HCT116 (cell line): ENCODE data around the gene RNF217. TPM values are rescaled to one million over a fixed set of nuclear protein-coding genes. Genes with fewer than 3 reads are reported as not detected.

Experiments
- ATAC-seq: fragments of 200-7000 bp; cut with Tn5 transposase; 2 replicates; pipeline ENCODE4 v1.9.1; 2020; ENCODE audit warnings: mild to moderate bottlenecking, moderate library complexity
- BruUV-seq: library from RNA; stranded (reverse); fragments of 400-500 nt; replicated peaks from 2 replicates; lab custom pipeline; 2021; lab: Mats Ljungman, UMichigan
- CTCF ChIA-PET: fragments of 300-600 bp; sonication (Branson Sonifier 250); formaldehyde crosslinking; loops from one replicate; lab custom pipeline; 2021; ENCODE audit warnings: antibody characterized with exemption; lab: Charles Lee
- POLR2A ChIA-PET: fragments of 300-600, 350-600 bp; sonication (Branson Sonifier 250); formaldehyde crosslinking; loops from one replicate; lab custom pipeline; 2021; ENCODE audit warnings: antibody characterized with exemption; lab: Charles Lee
- RAD21 ChIA-PET, 2 experiments: fragments of 300-600 bp; sonication (Branson Sonifier 250); formaldehyde crosslinking; loops; one replicate each; lab custom pipeline; 2023; ENCODE audit warnings: low total read pairs in 2 of 2; ENCODE audit not compliant: uncharacterized antibody in 2 of 2, unreplicated experiment in 2 of 2, low non-redundant PET in 1 of 2; lab: Charles Lee
- DNase-seq: peaks from one replicate; pipeline ENCODE4 v3.0.0-alpha.2; 2010; ENCODE audit warnings: low read depth, low spot score
- H2AFZ ChIP-seq: fragments of 200-600 bp; shearing (Covaris generic), sonication (generic); 2 replicates; pipeline ENCODE4 v1.6.1; 2017; ENCODE audit warnings: low read depth, mixed run types, mixed read lengths, antibody characterized with exemption, low read length; ENCODE audit not compliant: poor library complexity, severe bottlenecking
- H3K27ac ChIP-seq: 2 replicates; pipeline ENCODE4 v1.5.1; 2012; ENCODE audit warnings: low read depth, low read length
- H3K27me3 ChIP-seq: fragments of 200-600 bp; sonication (generic); 2 replicates; pipeline ENCODE4 v1.6.1; 2016; ENCODE audit warnings: mixed run types, low read length, mixed read lengths; ENCODE audit not compliant: insufficient read depth
- H3K36me3 ChIP-seq, 2 experiments: fragments of 200-500 bp in 1 of 2; fragments of 200-600 bp in 1 of 2; sonication (Bioruptor generic) in 1 of 2; sonication (generic) in 1 of 2; 2 replicates each; pipeline versions ENCODE4 v1.5.1 to v1.6.1; 2014 to 2016; ENCODE audit warnings: low read length in 2 of 2, inconsistent platforms in 1 of 2, mixed read lengths in 1 of 2, mixed run types in 1 of 2; ENCODE audit not compliant: insufficient read depth in 2 of 2, control insufficient read depth in 1 of 2
- H3K4me1 ChIP-seq, 2 experiments: fragments of 200-600 bp in 1 of 2; sonication (generic) in 1 of 2; 2 replicates each; pipeline versions ENCODE4 v1.5.1 to v1.6.1; 2012 to 2017; ENCODE audit warnings: low read length in 2 of 2, inconsistent platforms in 1 of 2, mild to moderate bottlenecking in 1 of 2, mixed read lengths in 1 of 2, mixed run types in 1 of 2, moderate library complexity in 1 of 2; ENCODE audit not compliant: insufficient read depth in 2 of 2, control insufficient read depth in 1 of 2
- H3K4me2 ChIP-seq: fragments of 200-600 bp; sonication (generic); 2 replicates; pipeline ENCODE4 v1.6.1; 2017; ENCODE audit warnings: mixed run types, low read length, mixed read lengths
- H3K4me3 ChIP-seq, 2 experiments: fragments of 200-600 bp in 1 of 2; sonication (generic) in 1 of 2; replicated peaks in 1 of 2; 2 replicates each; pipeline ENCODE4 v1.5.1; 2011 to 2016; ENCODE audit warnings: low read length in 2 of 2, control low read depth in 1 of 2, low read depth in 1 of 2, mild to moderate bottlenecking in 1 of 2, mixed read lengths in 1 of 2, mixed run types in 1 of 2
- H3K79me2 ChIP-seq: fragments of 200-600 bp; sonication (generic); 2 replicates; pipeline ENCODE4 v1.6.1; 2017; ENCODE audit warnings: mild to moderate bottlenecking, mixed run types, low read length, moderate library complexity, mixed read lengths; ENCODE audit not compliant: insufficient read depth
- H3K9ac ChIP-seq: fragments of 200-600 bp; sonication (generic); 2 replicates; pipeline ENCODE4 v1.6.1; 2016; ENCODE audit warnings: low read length, mixed read lengths
- H3K9me2 ChIP-seq: fragments of 200-600 bp; sonication (generic), shearing (Covaris generic); 2 replicates; pipeline ENCODE4 v1.6.1; 2017; ENCODE audit warnings: mixed run types, mild to moderate bottlenecking, moderate library complexity; ENCODE audit not compliant: insufficient read depth
- H3K9me3 ChIP-seq, 2 experiments: fragments of 200-500 bp in 1 of 2; fragments of 200-600 bp in 1 of 2; sonication (Bioruptor generic) in 1 of 2; sonication (generic) in 1 of 2; 2 replicates each; pipeline ENCODE4 v1.6.1; 2014 to 2017; ENCODE audit warnings: low read length in 2 of 2, mixed read lengths in 2 of 2, inconsistent platforms in 1 of 2, low read depth in 1 of 2, mild to moderate bottlenecking in 1 of 2, mixed run types in 1 of 2, moderate library complexity in 1 of 2; ENCODE audit not compliant: control insufficient read depth in 1 of 2, insufficient read depth in 1 of 2
- H4K20me1 ChIP-seq: fragments of 200-600 bp; sonication (generic), shearing (Covaris generic); 2 replicates; pipeline ENCODE4 v1.6.1; 2017; ENCODE audit warnings: mixed run types, mild to moderate bottlenecking, moderate library complexity; ENCODE audit not compliant: insufficient read depth
- CBX3 ChIP-seq: IDR thresholded peaks from 2 replicates; pipeline ENCODE4 v1.6.1; 2012; ENCODE audit warnings: low read depth
- CEBPB ChIP-seq: IDR thresholded peaks from 2 replicates; pipeline ENCODE4 v1.6.1; 2012; ENCODE audit warnings: low read depth
- CTCF ChIP-seq, 3 experiments: fragments of 200-600 bp in 1 of 3; sonication (generic) in 1 of 3; IDR thresholded peaks in 2 of 3; conservative IDR thresholded peaks in 1 of 3; 2 replicates each; pipeline ENCODE4 v1.5.1; 2012 to 2017; ENCODE audit warnings: low read depth in 2 of 3, low read length in 2 of 3, antibody characterized with exemption in 1 of 3, borderline replicate concordance in 1 of 3, control low read depth in 1 of 3, mild to moderate bottlenecking in 1 of 3, mixed read lengths in 1 of 3, mixed run types in 1 of 3, moderate library complexity in 1 of 3; ENCODE audit not compliant: insufficient read depth in 1 of 3
- EGR1 ChIP-seq: IDR thresholded peaks from 2 replicates; pipeline ENCODE4 v1.6.1; 2012; ENCODE audit warnings: low read depth
- EZH2 ChIP-seq: fragments of 200-600 bp; sonication (generic); IDR thresholded peaks from 2 replicates; pipeline ENCODE4 v1.6.1; 2017; ENCODE audit warnings: antibody characterized with exemption, mixed run types
- EZH2phosphoT487 ChIP-seq: fragments of 200-600 bp; IDR thresholded peaks from 2 replicates; pipeline ENCODE4 v1.6.1; 2018; ENCODE audit warnings: antibody characterized with exemption, borderline replicate concordance
- FOSL1 ChIP-seq: IDR thresholded peaks from 2 replicates; pipeline ENCODE4 v1.6.1; 2012; ENCODE audit warnings: low read depth
- JUND ChIP-seq: IDR thresholded peaks from 2 replicates; pipeline ENCODE4 v1.6.1; 2012
- MAX ChIP-seq: IDR thresholded peaks from 2 replicates; pipeline ENCODE4 v1.6.1; 2012
- POLR2A ChIP-seq: IDR thresholded peaks from 2 replicates; pipeline ENCODE4 v1.7.0; 2011; ENCODE audit warnings: borderline replicate concordance; ENCODE audit not compliant: insufficient read depth, insufficient read length; ENCODE audit errors: extremely low read depth
- POLR2AphosphoS5 ChIP-seq: IDR thresholded peaks from 2 replicates; pipeline ENCODE4 v1.6.1; 2011; ENCODE audit warnings: mild to moderate bottlenecking, low read depth, low read length, moderate library complexity
- RAD21 ChIP-seq: IDR thresholded peaks from 2 replicates; pipeline ENCODE4 v1.6.1; 2012; ENCODE audit warnings: low read depth, mild to moderate bottlenecking
- SIN3A ChIP-seq: IDR thresholded peaks from 2 replicates; pipeline ENCODE4 v1.6.1; 2012; ENCODE audit warnings: low read depth
- SP1 ChIP-seq: IDR thresholded peaks from 2 replicates; pipeline ENCODE4 v1.6.1; 2012; ENCODE audit warnings: low read depth
- SRF ChIP-seq: IDR thresholded peaks from 2 replicates; pipeline ENCODE4 v1.6.1; 2012; ENCODE audit warnings: low read depth
- TCF7L2 ChIP-seq: IDR thresholded peaks from 2 replicates; pipeline ENCODE4 v1.7.0; 2011; ENCODE audit warnings: borderline replicate concordance, inconsistent platforms; ENCODE audit not compliant: insufficient read depth, insufficient read length; ENCODE audit errors: extremely low read depth
- ZBTB33 ChIP-seq: IDR thresholded peaks from 2 replicates; pipeline ENCODE4 v1.6.1; 2011; ENCODE audit warnings: mild to moderate bottlenecking, low read length, moderate library complexity; ENCODE audit not compliant: insufficient replicate concordance; ENCODE audit errors: extremely low read depth
- ZFX ChIP-seq: fragments of 450-650 bp; IDR thresholded peaks from 2 replicates; pipeline ENCODE4 v1.6.1; 2017
- ZNF274 ChIP-seq: fragments of 200-500 bp; sonication (Bioruptor generic); IDR thresholded peaks from 2 replicates; pipeline ENCODE4 v1.6.1; 2014; ENCODE audit warnings: mild to moderate bottlenecking, low read depth, low read length, inconsistent platforms
- intact Hi-C: fragments of 100-400 bp; cut with micrococcal nuclease; formaldehyde crosslinking; loops from 2 replicates; pipeline ENCODE4 v1.10.0; 2022
- total RNA-seq: library from RNA; stranded (reverse); gene quantifications from one replicate; pipeline ENCODE4 v1.2.1, GENCODE V29; 2021; ENCODE audit not compliant: unreplicated experiment
- TF ChIP-seq, protein P1 (sequence below): IDR thresholded peaks from 2 replicates; pipeline ENCODE4 v1.6.1; 2012; ENCODE audit warnings: low read depth

Gene RNF217
- total RNA-seq, 1 experiment from 2014 or later: 20.4 TPM

GRCh38 chr6:125083684-125083990 is 121.4 kb downstream of the RNF217 start:
- Histone ChIP-seq H3K79me2 (no peaks in the 10 kb centered on the region), H3K27me3 (no peaks in the 10 kb centered on the region), H3K9ac (no peak overlapping the region), H4K20me1 (no peaks in the 10 kb centered on the region), H3K4me3 (no peak overlapping the region), H3K9me3 (no peaks in the 10 kb centered on the region), H3K4me1 (no peaks in the 10 kb centered on the region), H3K36me3 (no peaks in the 10 kb centered on the region), H3K4me2 (no peak overlapping the region), H3K27ac (no peak overlapping the region), H2AFZ (no peak overlapping the region), H3K9me2 (no peaks in the 10 kb centered on the region)
- DNase-seq: no peak
- CTCF ChIA-PET: no interaction called here
- RAD21 ChIA-PET: no interaction called here
- no peak for ATAC-seq
- no TSS peak for BruUV-seq
- intact Hi-C loops: no loop called here
- TF ChIP-seq RAD21 (no peak), CTCF (IDR thresholded peaks at IDR 0.05 in 2 of 3, conservative IDR thresholded peaks at IDR 0.05 in 1 of 3; ENCODE audit: borderline replicate concordance in 1 of 3, insufficient read depth in 1 of 3, low read depth in 2 of 3, low read length in 2 of 3) (no peak), EZH2 (no peak), POLR2A (no peak), JUND (no peak), ZBTB33 (no peak), MAX (no peak), CEBPB (no peak), TCF7L2 (no peak), CBX3 (no peak), ZNF274 (no peak), POLR2AphosphoS5 (no peak), EGR1 (no peak), FOSL1 (no peak), SRF (no peak), SP1 (no peak), SIN3A (no peak), ZFX (no peak), EZH2phosphoT487 (no peak)
- TF ChIP-seq, protein P1, sequence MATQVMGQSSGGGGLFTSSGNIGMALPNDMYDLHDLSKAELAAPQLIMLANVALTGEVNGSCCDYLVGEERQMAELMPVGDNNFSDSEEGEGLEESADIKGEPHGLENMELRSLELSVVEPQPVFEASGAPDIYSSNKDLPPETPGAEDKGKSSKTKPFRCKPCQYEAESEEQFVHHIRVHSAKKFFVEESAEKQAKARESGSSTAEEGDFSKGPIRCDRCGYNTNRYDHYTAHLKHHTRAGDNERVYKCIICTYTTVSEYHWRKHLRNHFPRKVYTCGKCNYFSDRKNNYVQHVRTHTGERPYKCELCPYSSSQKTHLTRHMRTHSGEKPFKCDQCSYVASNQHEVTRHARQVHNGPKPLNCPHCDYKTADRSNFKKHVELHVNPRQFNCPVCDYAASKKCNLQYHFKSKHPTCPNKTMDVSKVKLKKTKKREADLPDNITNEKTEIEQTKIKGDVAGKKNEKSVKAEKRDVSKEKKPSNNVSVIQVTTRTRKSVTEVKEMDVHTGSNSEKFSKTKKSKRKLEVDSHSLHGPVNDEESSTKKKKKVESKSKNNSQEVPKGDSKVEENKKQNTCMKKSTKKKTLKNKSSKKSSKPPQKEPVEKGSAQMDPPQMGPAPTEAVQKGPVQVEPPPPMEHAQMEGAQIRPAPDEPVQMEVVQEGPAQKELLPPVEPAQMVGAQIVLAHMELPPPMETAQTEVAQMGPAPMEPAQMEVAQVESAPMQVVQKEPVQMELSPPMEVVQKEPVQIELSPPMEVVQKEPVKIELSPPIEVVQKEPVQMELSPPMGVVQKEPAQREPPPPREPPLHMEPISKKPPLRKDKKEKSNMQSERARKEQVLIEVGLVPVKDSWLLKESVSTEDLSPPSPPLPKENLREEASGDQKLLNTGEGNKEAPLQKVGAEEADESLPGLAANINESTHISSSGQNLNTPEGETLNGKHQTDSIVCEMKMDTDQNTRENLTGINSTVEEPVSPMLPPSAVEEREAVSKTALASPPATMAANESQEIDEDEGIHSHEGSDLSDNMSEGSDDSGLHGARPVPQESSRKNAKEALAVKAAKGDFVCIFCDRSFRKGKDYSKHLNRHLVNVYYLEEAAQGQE: no peak
- POLR2A ChIA-PET: no interaction called here
